PFSK-1 (cell line): ENCODE results near the gene DDX42.

Experiments used
- FOXP2 ChIP-seq: optimal IDR thresholded peaks from 2 replicates; pipeline ENCODE3; 2011; ENCODE audit warnings: borderline replicate concordance, control low read depth, inconsistent platforms; ENCODE audit not compliant: insufficient read depth; ENCODE audit errors: extremely low read length, extremely low read depth
- POLR2AphosphoS5 ChIP-seq: IDR thresholded peaks from 2 replicates; pipeline ENCODE4 v1.6.1; 2012; ENCODE audit warnings: low read depth, mild to moderate bottlenecking, control low read depth, low read length, moderate library complexity
- SIN3A ChIP-seq: IDR thresholded peaks from 2 replicates; pipeline ENCODE4 v1.6.1; 2012; ENCODE audit warnings: mild to moderate bottlenecking, low read length, moderate library complexity, borderline replicate concordance; ENCODE audit not compliant: insufficient read depth

DNA sequence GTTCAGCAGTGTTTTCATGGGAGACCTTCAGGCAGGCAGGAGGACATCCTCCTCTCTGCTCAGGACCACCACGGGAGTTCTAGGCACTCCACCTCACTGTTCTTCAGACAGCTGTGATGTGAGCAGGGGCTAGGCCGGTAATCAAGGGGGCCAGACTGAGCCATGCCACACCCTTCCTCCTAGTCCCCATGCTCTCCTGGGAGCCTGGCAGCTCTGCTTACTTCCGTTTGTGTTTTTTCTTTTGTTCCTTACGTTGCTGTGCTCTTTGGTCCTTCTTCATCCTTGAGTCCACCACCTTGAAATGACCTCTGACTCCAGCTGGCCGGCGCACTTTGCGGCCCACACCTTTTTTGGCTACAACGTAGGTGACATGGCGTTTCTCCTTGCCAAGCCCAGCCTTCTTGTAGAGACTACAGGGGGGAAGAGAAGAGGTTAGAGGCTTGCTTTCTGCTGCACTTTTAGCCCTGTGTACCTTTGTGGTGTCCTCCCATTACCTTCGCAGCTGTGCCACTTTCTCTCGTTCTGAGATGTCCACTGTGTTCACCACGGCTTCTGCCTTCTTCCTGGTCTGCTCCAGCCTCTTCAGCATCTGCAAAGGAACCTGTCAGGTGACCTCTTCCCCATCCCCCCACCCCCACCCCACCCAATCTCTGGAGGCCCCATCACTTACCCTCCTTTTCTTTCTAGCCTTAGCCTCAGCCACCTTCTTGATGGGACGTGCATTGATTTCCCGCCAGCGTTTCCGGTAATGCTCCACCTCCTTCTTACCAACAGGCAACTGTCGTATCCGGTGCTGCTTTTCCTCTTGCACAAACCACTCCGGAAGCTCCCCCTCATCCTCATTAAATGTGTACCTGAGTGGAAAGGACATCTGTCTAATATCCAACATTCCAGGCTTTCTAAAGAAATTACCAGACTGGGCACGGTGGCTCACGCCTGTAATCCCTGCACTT is 45.9 kb downstream of the DDX42 start:
- TF ChIP-seq POLR2AphosphoS5 (0 out of 2 replicates have a peak, but pooled peaks have one; percentile 45), SIN3A (no peak), FOXP2 (no peak)
